GM21737 (cell line): ENCODE data around the gene KANK3.
A peak's percentile ranks its signal among the peaks of the same experiment; 100 is the strongest.

ENCODE experiments used
- ATAC-seq: cut with Tn5 transposase; IDR thresholded peaks from one replicate; pipeline ENCODE4 v1.9.1; 2021; ENCODE audit warnings: mild to moderate bottlenecking, moderate library complexity; ENCODE audit not compliant: unreplicated experiment

Gene KANK3

DNA sequence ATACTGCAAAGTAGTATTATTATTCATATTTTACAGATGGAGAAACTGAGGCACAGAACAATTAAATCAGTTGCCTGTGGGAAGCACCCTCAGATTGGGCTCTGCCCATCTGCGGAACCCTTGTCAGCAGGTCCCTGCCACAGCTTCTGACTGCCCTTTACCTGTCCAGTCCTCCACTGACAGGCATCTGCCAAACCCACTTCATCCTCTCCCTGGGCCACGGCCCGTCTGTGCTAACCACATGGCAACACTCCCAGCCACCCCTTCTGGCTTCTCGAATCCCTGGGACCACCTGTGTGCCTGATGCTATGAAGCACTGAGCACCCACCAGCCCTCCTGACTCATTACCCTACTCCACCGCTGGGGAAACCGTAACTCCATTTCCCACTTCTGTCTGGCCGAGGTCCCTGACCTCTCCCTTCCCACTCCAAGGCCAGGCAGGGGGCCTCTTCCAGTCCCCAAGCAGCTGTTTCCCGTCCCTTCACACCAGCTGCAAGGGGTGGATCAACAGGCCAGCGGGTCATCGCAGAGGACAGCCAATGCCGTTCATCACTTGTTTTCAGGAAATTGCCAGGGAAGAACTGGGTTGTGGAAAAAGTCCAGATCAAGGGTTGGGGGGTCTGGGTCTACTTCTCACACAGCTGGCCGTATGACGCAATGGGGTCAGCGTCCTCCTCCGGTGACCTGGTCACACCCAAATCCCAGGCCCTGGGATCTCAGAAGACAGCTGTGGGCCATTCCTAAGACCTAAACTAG, 2.5 kb downstream of the KANK3 start:
- ATAC-seq, result no peak

DNA sequence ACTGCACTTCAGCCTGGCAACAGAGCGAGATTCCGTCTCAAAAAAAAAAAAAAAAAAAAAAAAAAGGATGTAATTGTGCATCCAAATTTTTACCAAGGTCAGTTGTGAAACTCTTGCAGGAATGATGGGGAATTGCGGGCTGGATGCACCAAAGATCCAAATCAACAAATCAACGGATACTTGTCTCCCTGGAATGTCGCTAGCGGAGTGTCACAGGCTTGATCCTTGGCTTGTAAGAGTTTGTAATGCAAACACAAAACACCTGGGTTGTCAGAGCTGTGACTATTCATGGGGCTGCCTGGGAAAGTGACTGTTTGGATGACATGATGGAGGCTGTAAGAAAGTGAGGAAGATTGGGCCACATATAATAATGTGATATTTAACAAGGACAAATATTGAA, 4.2 kb downstream of the KANK3 start:
- no peak for ATAC-seq

DNA sequence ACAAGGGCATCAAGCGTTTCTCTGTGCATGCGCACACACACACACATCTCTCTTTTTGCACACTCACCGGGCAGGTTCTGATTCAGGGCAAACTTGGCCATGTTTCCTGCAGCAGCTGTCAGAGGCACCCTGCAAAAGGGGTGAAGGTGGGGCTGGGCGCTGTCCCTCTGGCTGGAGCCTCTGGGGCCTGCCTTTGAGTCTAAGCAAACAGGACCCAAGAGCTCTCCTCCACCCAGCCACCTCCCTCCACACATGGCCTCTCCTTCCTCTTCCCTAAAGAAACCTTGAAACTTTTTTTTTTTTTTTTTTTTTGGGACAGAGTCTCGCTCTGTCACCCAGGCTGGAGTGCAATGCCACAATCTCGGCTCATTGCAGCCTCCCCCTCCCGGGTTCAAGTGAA, 5.3 kb downstream of the KANK3 start:
- no peak for ATAC-seq

DNA sequence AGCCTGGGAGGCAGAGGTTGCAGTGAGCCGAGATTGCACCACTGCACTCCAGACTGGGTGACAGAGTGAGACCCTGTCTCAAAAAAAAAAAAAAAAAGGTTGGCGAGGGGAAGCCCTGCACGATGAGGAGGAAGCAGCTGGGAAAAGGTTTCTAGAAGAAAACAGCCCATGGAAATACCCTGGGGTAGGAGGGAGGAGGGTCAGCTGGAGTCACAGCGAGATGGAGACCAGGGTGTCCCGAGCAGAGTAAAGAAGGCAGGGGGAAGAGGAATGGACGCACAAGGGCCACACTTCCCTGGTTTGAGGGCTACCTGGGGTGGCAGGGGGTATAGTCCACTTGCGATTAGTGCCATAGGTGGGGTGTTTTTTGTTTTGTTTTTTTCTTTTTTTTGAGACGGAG, 6.4 kb downstream of the KANK3 start:
- no peak for ATAC-seq

DNA sequence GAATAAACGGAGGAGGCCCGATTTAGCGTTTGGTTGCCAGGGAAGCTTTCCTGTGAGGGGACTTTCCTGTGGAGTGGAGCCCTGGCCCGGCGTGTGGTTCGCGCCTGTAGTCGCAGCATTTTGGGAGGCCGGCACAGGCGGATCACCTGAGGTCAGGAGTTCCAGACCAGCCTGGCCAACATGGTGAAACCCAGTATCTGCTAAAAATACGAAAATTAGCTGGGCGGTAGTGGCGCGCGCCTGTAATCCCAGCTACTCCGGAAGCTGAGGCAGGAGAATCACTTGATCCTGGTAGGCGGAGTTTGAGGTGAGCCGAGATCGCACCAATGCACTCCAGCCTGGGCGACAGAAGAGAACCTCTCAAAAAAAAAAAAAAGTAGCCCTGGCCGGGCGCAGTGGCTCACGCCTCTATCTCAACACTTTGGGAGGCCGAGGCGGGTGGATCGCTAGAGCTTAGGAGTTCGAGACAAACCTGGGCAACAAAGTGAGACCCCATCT, 6.9 kb downstream of the KANK3 start:
- ATAC-seq, result no peak

DNA sequence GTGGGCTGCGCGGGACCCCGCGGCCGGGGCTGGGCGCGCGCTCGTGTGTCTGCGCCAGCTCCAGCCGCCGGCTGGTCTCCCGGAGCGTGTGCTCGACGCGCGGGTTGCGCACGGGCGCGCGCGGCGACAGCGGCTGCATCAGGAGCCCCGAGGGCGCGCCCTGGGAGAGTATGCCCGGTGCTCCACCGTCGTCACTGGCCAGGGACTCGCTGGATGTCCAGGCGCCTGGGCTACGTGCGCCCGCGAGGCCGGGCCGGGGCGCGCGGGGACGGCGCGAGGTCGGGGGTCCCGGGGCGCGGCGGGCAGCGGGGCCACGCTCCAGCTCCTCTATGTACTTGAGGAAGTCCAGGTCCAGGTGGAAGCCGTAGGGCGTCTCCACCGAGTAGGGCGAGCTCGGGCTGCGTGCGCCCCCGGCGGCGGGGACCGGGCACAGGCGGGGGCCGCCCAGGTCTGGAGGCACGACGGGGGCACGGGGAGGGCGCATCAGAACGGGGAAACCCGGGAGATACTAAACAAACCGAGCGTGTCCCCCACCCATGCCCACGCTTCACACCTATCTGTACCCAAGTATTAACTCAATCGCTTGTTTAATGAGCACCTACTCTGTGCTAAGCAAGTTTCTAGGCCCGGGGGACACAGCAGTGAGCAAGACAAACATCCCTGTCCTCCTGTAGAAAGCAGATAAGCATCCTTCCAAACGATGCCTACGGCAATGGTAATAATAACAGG, 7.6 kb downstream of the KANK3 start:
- ATAC-seq, result no peak

DNA sequence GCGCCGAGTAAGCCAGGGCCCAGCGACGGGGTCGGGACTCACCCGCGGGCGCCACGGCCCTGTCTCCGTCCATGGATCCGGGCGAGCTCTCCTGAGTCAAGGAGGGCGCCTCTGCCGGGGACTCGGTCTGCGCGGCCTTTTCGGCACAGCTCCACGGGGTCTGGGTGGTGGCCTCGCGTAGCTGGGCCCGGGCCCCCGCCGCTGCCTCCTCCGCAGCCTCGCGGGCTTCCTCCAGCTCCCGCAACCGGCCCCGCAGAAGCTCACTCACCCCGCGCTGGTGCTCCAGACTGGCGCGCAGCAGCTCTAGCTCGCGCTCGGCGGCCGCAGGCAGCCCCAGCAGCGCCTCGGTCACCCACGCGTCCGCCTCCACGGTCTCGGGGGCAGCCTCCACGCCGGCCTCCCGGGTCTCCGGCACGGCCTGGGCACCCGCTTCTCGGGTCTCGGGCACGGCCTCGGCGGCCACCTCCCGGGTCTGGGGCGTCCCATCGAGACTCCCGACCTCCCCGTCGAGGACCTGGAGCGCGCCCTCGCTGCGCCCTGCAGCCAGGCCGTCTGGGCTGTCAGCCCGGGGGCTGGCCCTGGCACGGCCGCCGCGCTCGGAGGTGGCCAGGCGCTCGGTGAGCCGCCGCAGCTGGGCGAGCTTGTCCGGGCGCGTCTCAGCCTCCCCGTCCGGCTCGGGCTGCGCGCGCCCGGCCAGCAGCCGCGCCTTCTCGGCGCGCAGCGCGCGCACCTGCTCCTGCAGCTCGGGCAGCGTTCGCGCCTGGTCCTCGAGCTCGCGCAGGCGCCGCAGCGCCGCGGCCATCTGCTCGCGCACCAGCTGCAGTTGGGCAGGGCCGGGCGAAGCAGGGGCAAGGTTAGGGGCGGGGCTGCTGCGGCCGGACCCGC, 8.4 kb downstream of the KANK3 start:
- ATAC-seq, result no peak

DNA sequence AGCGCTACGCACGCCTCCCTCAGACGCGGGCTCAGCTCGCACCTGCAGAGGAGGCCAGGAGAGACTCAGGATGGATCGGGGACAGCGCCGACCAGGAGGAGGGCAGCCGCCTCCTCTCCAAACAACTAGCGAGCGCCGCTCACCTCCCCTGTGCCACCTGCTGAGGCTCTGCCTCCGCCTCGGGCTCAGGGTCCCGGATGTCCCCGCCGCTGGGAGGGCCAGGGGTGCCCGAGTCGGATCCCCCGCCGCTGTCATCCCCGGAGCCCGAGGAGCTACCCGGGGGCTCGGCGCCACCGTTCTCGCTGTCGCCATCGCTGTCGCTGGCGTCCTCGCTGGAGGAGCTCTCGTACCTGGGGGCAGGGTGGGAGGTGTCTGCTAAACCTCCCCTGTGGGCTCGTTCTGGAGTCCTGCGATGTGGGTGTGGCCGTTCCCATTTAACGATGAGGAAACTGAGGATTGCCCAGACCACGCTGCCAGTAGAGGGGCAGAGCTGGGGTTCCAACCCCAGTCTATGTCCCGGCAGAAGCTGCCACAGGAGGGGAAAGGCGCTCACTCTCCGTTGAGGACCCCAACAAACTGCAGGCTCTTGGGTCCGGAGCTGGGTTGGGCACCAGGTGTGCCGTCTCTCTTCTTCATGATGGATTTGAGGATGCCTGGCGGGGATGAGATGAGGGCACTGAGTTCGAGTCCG, 9.2 kb downstream of the KANK3 start:
- no peak for ATAC-seq

DNA sequence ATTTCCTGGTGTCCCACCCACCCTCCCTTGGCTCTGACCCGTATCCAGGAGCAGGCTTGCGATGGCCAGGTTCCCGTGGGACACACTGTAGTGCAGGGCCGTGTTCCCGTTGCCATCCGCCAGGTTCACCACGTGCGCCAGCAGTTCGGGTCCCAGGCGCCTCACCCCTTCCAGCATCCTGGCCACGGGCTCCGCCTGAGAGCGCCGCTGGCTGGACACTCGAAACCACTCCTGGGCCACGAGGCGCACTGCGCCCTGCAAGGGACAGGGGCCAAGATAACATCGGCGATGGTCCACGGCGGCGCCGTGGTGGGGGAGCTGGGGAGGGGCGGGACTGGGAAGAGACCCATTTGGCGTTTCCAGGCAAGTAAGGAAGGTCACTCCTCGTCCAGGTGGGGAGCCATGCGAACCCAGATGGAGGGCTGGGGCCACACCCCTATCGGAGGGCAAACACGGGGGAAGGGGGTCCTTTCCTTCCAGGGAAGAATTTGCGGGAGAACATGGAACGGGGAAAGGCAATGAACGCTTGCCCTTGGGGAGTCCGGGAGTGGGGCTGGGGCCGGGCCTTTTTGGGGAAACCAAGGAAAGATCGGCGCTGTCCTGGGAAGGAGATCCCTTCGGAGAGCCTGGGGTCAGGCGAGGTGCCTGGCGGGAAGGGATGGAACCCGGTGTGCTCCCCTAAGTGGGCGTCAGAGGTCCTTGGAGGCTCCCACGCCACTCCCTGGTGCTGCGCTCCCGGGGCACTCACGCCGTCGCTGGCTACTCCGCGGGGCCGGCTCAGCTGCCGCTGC, 9.9 kb downstream of the KANK3 start:
- no peak for ATAC-seq

DNA sequence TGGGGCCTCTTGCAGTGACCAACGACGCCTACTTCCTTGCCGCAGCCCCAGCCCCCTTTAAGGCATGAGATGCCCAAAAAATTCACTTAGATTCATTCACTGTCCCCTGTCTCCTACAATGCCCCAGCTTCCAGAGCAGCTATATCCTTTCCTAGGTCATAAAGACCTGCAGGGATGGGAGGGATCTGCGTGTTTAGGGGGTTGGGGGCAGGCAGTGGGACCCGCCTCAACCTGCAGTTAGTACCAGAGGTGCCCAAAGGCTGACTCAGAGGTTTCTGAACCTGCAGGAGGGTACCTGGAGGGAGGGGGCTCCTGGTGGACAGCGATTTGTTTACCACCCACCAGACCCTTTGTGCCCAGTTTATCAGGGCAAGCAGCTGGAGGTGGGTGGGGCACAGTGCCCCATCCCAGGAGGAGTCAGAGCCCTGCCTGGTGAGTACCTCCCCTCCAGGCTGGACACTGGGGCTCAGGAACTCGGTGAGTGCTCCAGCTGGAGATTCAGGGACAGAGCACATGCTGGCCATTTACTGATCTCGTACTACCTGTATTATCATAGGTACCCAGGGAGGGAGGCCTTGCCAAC, 11.7 kb downstream of the KANK3 start:
- no peak for ATAC-seq

DNA sequence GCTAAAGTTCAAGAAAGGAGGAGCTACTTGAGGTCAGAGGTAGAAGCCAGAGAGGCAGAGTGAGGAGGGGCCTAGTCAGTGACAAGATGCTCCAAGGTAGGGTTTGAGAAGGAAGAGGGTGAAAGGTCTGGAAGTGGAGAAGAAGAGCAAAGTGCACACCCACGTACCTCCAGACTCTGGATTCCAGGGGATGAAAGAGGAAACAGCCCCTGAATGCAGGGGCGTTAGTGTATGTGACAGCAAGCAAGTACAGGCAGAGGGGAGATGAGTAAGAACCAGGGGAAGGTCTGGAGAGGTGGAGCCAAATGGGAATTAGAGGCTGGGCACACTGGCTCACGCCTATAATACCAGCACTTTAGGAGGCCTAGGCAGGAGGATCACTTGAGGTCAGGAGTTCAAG, 13.1 kb downstream of the KANK3 start:
- no peak for ATAC-seq

DNA sequence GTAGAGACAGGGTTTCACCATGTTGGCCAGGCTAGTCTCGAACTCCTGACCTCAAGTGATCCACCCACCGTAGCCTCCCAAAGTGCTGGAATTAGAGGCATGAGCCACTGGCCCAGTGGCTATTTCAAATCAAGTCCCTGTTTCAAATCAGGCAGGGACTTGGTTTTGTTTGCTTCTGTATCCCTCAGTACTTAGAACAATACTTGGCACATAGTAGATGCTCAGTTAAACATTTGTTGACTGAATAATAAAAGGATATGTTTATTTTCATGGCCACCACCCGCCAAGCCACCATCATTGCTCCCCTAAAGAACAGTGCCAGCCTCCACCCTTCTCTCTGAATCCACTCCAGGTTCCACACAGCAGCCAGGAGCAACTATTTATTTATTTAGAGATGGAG, 17.6 kb downstream of the KANK3 start:
- no peak for ATAC-seq

DNA sequence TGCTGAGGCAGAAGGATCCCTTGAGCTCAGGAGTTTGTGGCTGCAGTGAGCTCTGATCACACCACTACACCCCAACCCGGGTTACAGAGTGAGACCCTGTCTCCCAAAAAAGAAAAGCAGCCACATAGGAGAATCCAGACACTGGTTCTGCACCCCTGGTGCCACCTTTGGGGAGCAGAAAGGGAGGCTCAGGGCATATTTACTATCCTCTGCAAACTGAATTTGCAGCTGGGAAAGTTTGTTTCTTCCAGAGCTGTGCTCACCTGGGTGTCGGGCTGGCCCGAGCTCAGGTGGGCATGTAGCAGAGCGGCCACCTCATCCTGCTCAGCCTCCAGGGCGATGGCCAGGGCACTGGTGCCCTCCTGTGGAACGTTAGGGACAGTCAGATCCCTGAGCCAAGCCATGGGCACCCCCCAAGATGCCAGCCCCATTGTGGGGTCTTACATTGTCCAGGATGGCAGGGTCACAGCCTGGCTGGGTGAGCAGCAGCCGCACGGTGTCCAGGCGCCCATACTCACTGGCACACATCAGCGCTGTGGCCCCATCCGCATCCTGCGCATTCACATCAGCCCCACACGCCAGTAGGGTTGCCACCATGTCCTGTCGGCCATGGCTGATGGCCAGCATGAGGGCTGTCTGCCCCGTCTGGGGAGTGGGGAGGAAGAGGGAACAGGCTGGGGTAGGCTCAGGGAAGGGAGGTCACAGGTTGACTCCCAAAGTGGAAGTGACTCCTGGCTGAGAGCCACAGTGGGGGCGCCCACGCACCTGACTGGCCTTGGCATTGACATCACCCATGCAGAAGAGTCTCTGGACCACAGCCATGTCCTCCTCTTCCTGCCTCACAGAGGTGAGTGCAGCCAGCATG, 18.6 kb downstream of the KANK3 start:
- ATAC-seq, result no peak

DNA sequence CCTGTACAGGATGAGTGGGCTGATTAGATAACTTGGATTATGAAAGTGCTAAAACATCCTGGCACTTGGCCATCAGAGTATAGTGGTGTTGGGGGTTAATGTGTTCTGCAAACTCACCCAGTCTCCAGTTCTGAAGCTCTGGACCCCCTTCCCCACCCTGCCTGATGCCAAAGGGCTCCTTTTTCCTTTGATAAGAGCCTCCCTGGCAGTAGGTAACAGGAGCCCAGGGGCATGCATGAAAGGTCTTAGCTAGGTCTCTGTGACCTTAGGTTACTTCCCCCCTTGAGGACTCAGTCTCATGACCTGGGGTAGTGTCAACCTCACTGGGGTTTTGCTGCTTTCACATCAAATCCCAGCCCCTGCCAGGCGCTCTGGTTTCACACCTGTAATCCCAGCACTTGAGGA, 19.3 kb downstream of the KANK3 start:
- ATAC-seq, result no peak

DNA sequence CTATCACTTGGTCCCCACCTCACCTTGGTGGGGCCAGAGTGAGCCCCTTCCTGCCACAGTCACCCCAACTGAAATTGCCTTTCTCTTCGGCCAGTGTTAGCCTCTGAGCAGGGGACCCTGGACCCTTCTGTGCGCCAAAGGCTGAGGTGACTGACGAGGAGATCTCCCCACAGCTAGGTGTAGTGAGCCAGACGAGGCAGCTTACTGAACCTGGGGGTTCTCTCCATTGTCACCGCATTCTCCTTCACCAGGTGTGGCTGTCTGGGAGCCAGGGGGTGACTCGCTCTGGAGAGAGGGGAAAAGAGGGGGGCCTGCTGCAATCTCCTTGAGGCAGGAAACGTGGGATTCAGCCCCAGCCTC, 20.4 kb downstream of the KANK3 start:
- ATAC-seq, result no peak

DNA sequence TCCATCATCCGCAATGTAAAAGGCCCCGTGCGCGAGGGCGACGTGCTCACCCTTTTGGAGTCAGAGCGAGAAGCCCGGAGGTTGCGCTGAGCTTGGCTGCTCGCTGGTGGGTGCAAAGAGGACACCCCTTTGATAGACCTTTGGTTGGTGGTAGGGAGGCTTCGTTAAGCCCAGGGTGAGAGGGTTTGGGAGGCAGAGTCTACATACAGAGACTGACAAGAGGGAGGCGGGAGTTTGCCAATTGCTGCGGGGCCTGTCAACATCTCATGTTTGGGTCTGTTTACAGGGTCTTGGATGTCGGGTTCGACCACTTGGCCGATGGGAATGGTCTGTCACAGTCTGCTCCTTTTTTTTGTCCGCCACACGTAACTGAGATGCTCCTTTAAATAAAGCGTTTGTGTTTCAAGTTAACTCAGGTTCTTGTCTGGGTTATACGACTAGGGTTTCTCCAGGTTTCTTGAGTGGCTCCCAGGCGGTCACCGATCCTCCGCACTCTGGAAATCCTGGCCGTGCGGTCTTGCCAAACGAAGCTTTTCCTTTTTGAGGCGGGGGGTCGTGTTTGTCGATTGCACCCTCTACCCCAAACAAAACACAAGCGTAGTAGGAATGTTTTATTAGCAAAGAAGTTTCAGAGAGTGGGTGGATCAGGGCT, 20.9 kb downstream of the KANK3 start:
- ATAC-seq, result no peak

DNA sequence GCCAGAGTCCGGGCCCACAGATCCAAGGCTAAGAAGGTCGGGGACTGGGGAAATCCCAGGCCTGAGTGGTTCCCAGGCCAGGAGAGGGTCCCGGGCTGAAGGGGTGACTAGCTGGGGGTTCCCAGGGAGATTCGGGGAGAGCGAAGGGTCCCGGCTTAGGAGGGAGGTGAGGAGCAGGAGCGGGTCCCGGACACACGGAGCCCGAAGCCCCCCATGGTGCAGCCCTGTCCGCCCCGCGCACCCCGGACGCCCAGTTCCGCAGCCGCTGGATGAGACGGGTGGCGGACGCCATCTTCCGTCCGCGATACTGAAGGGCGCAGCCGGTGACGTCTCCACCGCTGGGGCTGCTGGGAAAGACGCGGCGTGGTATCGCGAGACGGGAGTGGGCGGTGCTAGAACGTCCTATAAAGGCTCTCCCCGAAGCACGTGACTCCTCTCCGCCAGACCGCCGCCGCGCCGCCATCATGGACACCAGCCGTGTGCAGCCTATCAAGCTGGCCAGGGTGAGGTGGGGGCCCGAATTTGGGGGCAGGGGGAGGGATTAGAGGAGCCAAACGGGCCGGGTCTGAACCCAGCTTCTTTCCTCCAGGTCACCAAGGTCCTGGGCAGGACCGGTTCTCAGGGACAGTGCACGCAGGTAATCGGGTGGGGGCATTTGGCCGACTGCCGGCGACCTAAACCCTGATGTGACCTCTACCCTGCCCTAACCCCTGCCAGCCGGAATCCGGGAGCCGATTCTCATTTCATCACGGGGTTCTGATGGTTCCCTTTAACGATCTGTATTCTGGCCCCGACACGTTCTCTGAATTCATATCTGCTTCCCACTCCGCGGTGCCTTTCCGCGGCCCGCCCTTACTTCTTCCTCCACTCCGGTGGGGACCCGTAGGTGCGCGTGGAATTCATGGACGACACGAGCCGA, 21.7 kb downstream of the KANK3 start, which contains the start of the genes NDUFA7 and RPS28:
TSS of gene NDUFA7 (minus strand) at position 309 of the 919 bp plus-strand sequence. CDS start at position 292, 17 bp downstream.
TSS of gene RPS28 (plus strand) at position 430 of the 919 bp plus-strand sequence. CDS start at position 465, 35 bp downstream.
- ATAC-seq, result peak; percentile 85
